Measurements from ENCODE around the gene TMPRSS11A. TPM values are rescaled to one million over a fixed set of nuclear protein-coding genes. Genes with fewer than 3 reads are reported as not detected.

TMPRSS11A gene
- total and polyA plus RNA-seq, 9 donors = not detected

GRCh38 chr4:67934628-67935027 lies 28.7 kb downstream of the TMPRSS11A start:
- WGBS, 3 donors = 35 to 42% (median 38%) methylated on average over 2 of the region's 2 CpGs
- H3K9me3 ChIP-seq = no peaks in the 10 kb centered on the region
- DNase-seq = no peak
- no peak overlapping the region for H3K4me3 ChIP-seq
- intact Hi-C loops (cut with DNase I) = no loop called here
- no peaks in the 10 kb centered on the region for H3K27me3 ChIP-seq
- no peaks in the 10 kb centered on the region for H3K4me1 ChIP-seq (ENCODE audit: insufficient read depth)
- H3K36me3 ChIP-seq = no peaks in the 10 kb centered on the region
- TF ChIP-seq CTCF (IDR thresholded peaks at IDR 0.05) (no peak), POLR2A (IDR thresholded peaks at IDR 0.05) (no peak), EP300 (IDR thresholded peaks at IDR 0.05) (no peak)
- no peak overlapping the region for H3K27ac ChIP-seq

GRCh38 chr4:67933755-67934154 lies 29.5 kb downstream of the TMPRSS11A start:
- DNase-seq = no peak
- TF ChIP-seq EP300 (IDR thresholded peaks at IDR 0.05) (no peak), CTCF (IDR thresholded peaks at IDR 0.05) (no peak)
- intact Hi-C loops (cut with DNase I) = no loop called here

GRCh38 chr4:67933038-67933437 lies 30.3 kb downstream of the TMPRSS11A start:
- intact Hi-C loops (cut with DNase I) = no loop called here

More at GRCh38 chr4:67933755-67934154, 29.5 kb downstream of the TMPRSS11A start:
- Histone ChIP-seq H3K9me3 (no peaks in the 10 kb centered on the region), H3K4me3 (no peak overlapping the region), H3K27me3 (no peaks in the 10 kb centered on the region), H3K27ac (no peak overlapping the region), H3K4me1 (ENCODE audit: insufficient read depth) (no peaks in the 10 kb centered on the region), H3K36me3 (no peaks in the 10 kb centered on the region)
- 18 to 43% (median 36%) methylated on average over 1 of the region's 1 CpG for WGBS, 3 donors

GRCh38 chr4:67931256-67931655 lies 32.0 kb downstream of the TMPRSS11A start:
- TF ChIP-seq EP300 (IDR thresholded peaks at IDR 0.05) = no peak
- no peak for TF ChIP-seq CTCF (IDR thresholded peaks at IDR 0.05)
- no peak for TF ChIP-seq POLR2A (IDR thresholded peaks at IDR 0.05)
- 90 to 92% (median 91%) methylated on average over 3 of the region's 3 CpGs for WGBS, 3 donors

More at GRCh38 chr4:67933038-67933437, 30.3 kb downstream of the TMPRSS11A start:
- no peak for TF ChIP-seq CTCF (IDR thresholded peaks at IDR 0.05)
- no peak for TF ChIP-seq EP300 (IDR thresholded peaks at IDR 0.05)
- no peak for TF ChIP-seq POLR2A (IDR thresholded peaks at IDR 0.05)
- no peaks in the 10 kb centered on the region for H3K9me3 ChIP-seq
- H3K27me3 ChIP-seq = no peaks in the 10 kb centered on the region
- H3K36me3 ChIP-seq = no peaks in the 10 kb centered on the region
- H3K4me3 ChIP-seq = no peak overlapping the region
- 91 to 94% (median 93%) methylated on average over 5 of the region's 5 CpGs for WGBS, 3 donors
- H3K27ac ChIP-seq = no peak overlapping the region
- no peak for DNase-seq
- H3K4me1 ChIP-seq (ENCODE audit: insufficient read depth) = no peaks in the 10 kb centered on the region

More at GRCh38 chr4:67931256-67931655, 32.0 kb downstream of the TMPRSS11A start:
- Histone ChIP-seq H3K36me3 (no peaks in the 10 kb centered on the region), H3K4me1 (ENCODE audit: insufficient read depth) (no peaks in the 10 kb centered on the region), H3K27ac (no peak overlapping the region), H3K9me3 (peaks cover 0 to 5% of the 10 kb centered on the region in 2 donors), H3K4me3 (no peak overlapping the region), H3K27me3 (no peaks in the 10 kb centered on the region)
- intact Hi-C loops (cut with DNase I) = no loop called here
- DNase-seq = no peak
